T-helper 2 cell (primary cell): ENCODE results near the gene FDX2.
"Not testable (repeated sequence)": the region's sequence is repeated elsewhere in the genome, so short reads cannot be mapped to it uniquely, and the experiment has no call there.

ENCODE experiments used
- DNase-seq, 5 experiments: peaks; one replicate each; pipeline versions ENCODE4 v3.0.0 to v3.0.0-alpha.2; 2012 to 2022

The FDX2 gene

GRCh38 chr19:10284065-10284959 lies 31.5 kb downstream of the FDX2 start:
- DNase-seq: no peak

GRCh38 chr19:10283301-10284064 lies 32.3 kb downstream of the FDX2 start:
- DNase-seq: no peak

GRCh38 chr19:10282043-10282442 lies 33.8 kb downstream of the FDX2 start:
- DNase-seq: not testable (repeated sequence)

GRCh38 chr19:10279737-10280442 lies 35.9 kb downstream of the FDX2 start:
- DNase-seq: no peak

GRCh38 chr19:10278935-10279334 lies 36.9 kb downstream of the FDX2 start:
- DNase-seq: no peak

GRCh38 chr19:10277795-10278589 lies 37.8 kb downstream of the FDX2 start:
- no peak for DNase-seq

GRCh38 chr19:10274589-10274988 lies 41.2 kb downstream of the FDX2 start:
- no peak for DNase-seq

GRCh38 chr19:10271543-10272086 lies 44.2 kb downstream of the FDX2 start:
- DNase-seq: peak in 2 of 5 experiments; percentile 33 to 52

GRCh38 chr19:10270616-10271394 lies 45.0 kb downstream of the FDX2 start, which contains the start of gene ICAM1:
Gene ICAM1, plus strand, starts transcription at chr19:10271120. Its CDS starts 40 bp downstream, at chr19:10271160.
- DNase-seq: peak; percentile 45 to 89 (median 61)

GRCh38 chr19:10270180-10270615 lies 45.6 kb downstream of the FDX2 start:
- DNase-seq: peak in 4 of 5 experiments; percentile 47 to 93 (median 66)

- peak; percentile 73 to 90 (median 77) for DNase-seq
Measured at GRCh38 chr19:10269333-10270179, 46.3 kb downstream of the FDX2 start.

- DNase-seq: no peak
Measured at GRCh38 chr19:10268071-10268470, 47.7 kb downstream of the FDX2 start.

GRCh38 chr19:10266706-10267105 lies 49.1 kb downstream of the FDX2 start:
- DNase-seq: no peak

- no peak for DNase-seq
Measured at GRCh38 chr19:10262771-10263170, 53.0 kb downstream of the FDX2 start.

- peak in 2 of 5 experiments; percentile 55 to 82 for DNase-seq
Measured at GRCh38 chr19:10260141-10260584, 55.7 kb downstream of the FDX2 start.
